Sigmoid colon (tissue), 7 donors: ENCODE results near the gene HDAC4. TPM values are rescaled to one million over a fixed set of nuclear protein-coding genes. Genes with fewer than 3 reads are reported as not detected.
A peak's percentile ranks its signal among the peaks of the same experiment; 100 is the strongest.

ENCODE experiments used
- DNase-seq: peaks from one replicate; pipeline ENCODE4 v3.0.0-alpha.2; 2019
- H3K27ac ChIP-seq, 4 donors: fragments of 200-600 bp; sonication (generic); one replicate each; pipeline ENCODE4 v1.5.1; 2016 to 2019; ENCODE audit warnings: mild to moderate bottlenecking in 1 of 4
- H3K27me3 ChIP-seq, 3 donors: fragments of 200-600 bp; sonication (generic); one replicate each; pipeline ENCODE4 v1.5.1; 2019; ENCODE audit warnings: mild to moderate bottlenecking in 1 of 3
- H3K36me3 ChIP-seq, 4 donors: fragments of 200-600 bp; sonication (generic); one replicate each; pipeline ENCODE4 v1.5.1; 2016 to 2019
- H3K4me1 ChIP-seq, 4 donors: fragments of 200-600 bp; sonication (generic); one replicate each; pipeline ENCODE4 v1.5.1; 2017 to 2019
- H3K4me3 ChIP-seq, 4 donors: fragments of 200-600 bp; sonication (generic); one replicate each; pipeline ENCODE4 v1.5.1; 2017 to 2019; ENCODE audit warnings: mild to moderate bottlenecking in 2 of 4, moderate library complexity in 1 of 4
- H3K9me3 ChIP-seq, 4 donors: fragments of 200-600 bp in 3 of 4; sonication (generic) in 3 of 4; one replicate each; pipeline versions ENCODE4 v1.5.1 to v1.6.1; 2013 to 2019
- CTCF ChIP-seq, 4 experiments: fragments of 450-650 bp in 3 of 4; fragments of 200-600 bp in 1 of 4; IDR thresholded peaks; one replicate each; pipeline ENCODE4 v1.5.1; 2016 to 2019; ENCODE audit warnings: antibody characterized with exemption in 4 of 4, mild to moderate bottlenecking in 3 of 4, moderate library complexity in 2 of 4
- EP300 ChIP-seq, 4 donors: sonication (generic); formaldehyde crosslinking; IDR thresholded peaks; one replicate each; pipeline ENCODE4 v1.6.1; 2017; ENCODE audit warnings: antibody characterized with exemption in 4 of 4
- POLR2A ChIP-seq, 2 donors: fragments of 450-650 bp; IDR thresholded peaks; one replicate each; pipeline ENCODE4 v1.6.1; 2016; ENCODE audit warnings: antibody characterized with exemption in 2 of 2, mild to moderate bottlenecking in 2 of 2, moderate library complexity in 2 of 2
- POLR2AphosphoS5 ChIP-seq, 4 donors: sonication (generic); formaldehyde crosslinking; IDR thresholded peaks; one replicate each; pipeline ENCODE4 v1.6.1; 2017; ENCODE audit warnings: antibody characterized with exemption in 4 of 4
- WGBS, 2 donors: extraction: QIAGEN DNeasy Blood & Tissue Kit; methylation state at CpG; one replicate each; pipeline ENCODE4 v1.1.7; 2013; 5-methylcytosine and 5-hydroxymethylcytosine counted together
- intact Hi-C: fragments of 100-400 bp; cut with DNase I; formaldehyde crosslinking; loops from one replicate; pipeline ENCODE4 v1.15.1; 2023
- polyA plus RNA-seq, 3 donors: library from polyadenylated mRNA; stranded (reverse); fragments of 200-250 nt; gene quantifications; one replicate each; pipeline ENCODE4 v1.2.3, GENCODE V29; 2013
- total RNA-seq, 4 donors: library from RNA; depleted of rRNA; stranded (reverse); fragments of >200 nt; gene quantifications; one replicate each; pipeline ENCODE4 v1.1.0, GENCODE V29; 2016
- donor health status: healthy with polysubstance abuse.
- donor health status: Bipolar disorder and iron deficiency.
- donor health status: healthy.

HDAC4 gene
- total and polyA plus RNA-seq, 7 donors: 1.8 to 196 (median 77.0) TPM

- DNase-seq: peak; percentile 54
- no peaks in the 10 kb centered on the region for H3K27me3 ChIP-seq
These were observed 214.1 kb downstream of the HDAC4 start for GRCh38 chr2:239186516-239187357.

DNA sequence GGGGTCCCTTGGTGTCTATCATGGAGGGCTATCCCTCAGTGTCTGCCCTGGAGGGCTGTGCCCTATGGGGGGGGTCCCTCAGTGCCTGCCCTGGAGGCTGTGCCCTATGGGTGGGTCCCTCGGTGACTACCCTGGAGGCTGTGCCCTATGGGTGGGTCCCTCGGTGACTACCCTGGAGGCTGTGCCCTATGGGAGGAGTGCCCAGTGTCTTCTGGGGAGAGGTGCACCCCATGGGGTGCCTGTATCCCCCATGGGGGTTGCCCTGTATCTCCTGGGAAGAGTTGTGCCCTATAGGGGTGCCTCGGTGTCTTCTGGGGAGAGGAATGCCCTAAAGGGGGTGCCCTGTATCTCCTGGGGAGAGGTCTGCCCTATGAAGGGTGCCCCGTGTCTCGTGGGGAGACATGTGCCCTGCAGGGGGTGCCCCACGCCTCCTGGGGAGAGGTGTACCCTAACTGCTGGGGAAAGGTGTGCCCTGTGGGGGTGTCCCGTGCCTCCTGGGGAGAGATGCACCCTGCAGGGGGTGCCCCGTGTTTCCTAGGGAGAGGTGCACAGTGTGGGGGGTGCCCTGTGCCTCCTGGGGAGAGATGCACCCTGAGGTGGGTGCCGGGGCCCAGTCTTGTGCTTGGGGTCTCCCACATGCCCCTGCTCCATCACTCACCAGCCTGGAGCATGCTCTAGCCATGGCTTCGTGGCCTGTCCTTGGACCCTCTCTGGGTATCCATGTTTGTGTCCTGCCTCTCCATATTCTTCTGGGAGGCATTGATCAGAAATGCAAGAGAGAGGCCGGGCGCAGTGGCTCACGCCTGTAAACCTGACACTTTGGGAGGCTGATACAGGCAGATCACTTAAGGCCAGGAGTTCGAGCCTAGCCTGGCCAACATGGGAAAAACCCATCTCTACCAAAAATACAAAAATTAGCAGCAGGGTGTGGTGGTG, 215.6 kb downstream of the HDAC4 start:
- TF ChIP-seq POLR2A (IDR thresholded peaks at IDR 0.05) (no peak), CTCF (IDR thresholded peaks at IDR 0.05) (no peak), EP300 (IDR thresholded peaks at IDR 0.05) (no peak), POLR2AphosphoS5 (IDR thresholded peaks at IDR 0.05) (no peak)
- 94 to 95% methylated on average over 14 of the region's 14 CpGs for WGBS, 2 donors
- H3K27me3 ChIP-seq: no peaks in the 10 kb centered on the region
- intact Hi-C loops: no loop called here
- peak; percentile 54 for DNase-seq
- H3K27ac ChIP-seq: no peak overlapping the region
- no peaks in the 10 kb centered on the region for H3K4me1 ChIP-seq
- no peaks in the 10 kb centered on the region for H3K9me3 ChIP-seq
- H3K36me3 ChIP-seq: peaks cover 31 to 92% (median 53%) of the 10 kb centered on the region in 4 donors
- H3K4me3 ChIP-seq: no peak overlapping the region

More at GRCh38 chr2:239186516-239187357, 214.1 kb downstream of the HDAC4 start:
- intact Hi-C loops: no loop called here
- H3K36me3 ChIP-seq: peaks cover 31 to 78% (median 49%) of the 10 kb centered on the region in 4 donors
- WGBS, 2 donors: 92 to 96% methylated on average over 20 of the region's 20 CpGs
- no peaks in the 10 kb centered on the region for H3K9me3 ChIP-seq
- H3K27ac ChIP-seq: no peak overlapping the region
- TF ChIP-seq CTCF (IDR thresholded peaks at IDR 0.05) (no peak), POLR2A (IDR thresholded peaks at IDR 0.05) (no peak)
- H3K4me1 ChIP-seq: peaks cover 0 to 13% (median 10%) of the 10 kb centered on the region in 4 donors
- H3K4me3 ChIP-seq: no peak overlapping the region

GRCh38 chr2:239184179-239184578, 216.6 kb downstream of the HDAC4 start:
- Histone ChIP-seq H3K27me3 (no peaks in the 10 kb centered on the region), H3K27ac (no peak overlapping the region), H3K4me3 (no peak overlapping the region), H3K9me3 (no peaks in the 10 kb centered on the region), H3K36me3 (peaks cover 22 to 92% (median 45%) of the 10 kb centered on the region in 4 donors), H3K4me1 (no peaks in the 10 kb centered on the region)
- 97 to 98% methylated on average over 2 of the region's 2 CpGs for WGBS, 2 donors
- peak; percentile 52 for DNase-seq
- TF ChIP-seq CTCF (IDR thresholded peaks at IDR 0.05): no peak
- no peak for TF ChIP-seq POLR2A (IDR thresholded peaks at IDR 0.05)
- TF ChIP-seq EP300 (IDR thresholded peaks at IDR 0.05): no peak
- TF ChIP-seq POLR2AphosphoS5 (IDR thresholded peaks at IDR 0.05): no peak
- intact Hi-C loops: no loop called here

- Histone ChIP-seq H3K9me3 (no peaks in the 10 kb centered on the region), H3K36me3 (peaks cover 12 to 92% (median 43%) of the 10 kb centered on the region in 4 donors), H3K4me1 (no peaks in the 10 kb centered on the region), H3K4me3 (no peak overlapping the region), H3K27me3 (no peaks in the 10 kb centered on the region), H3K27ac (no peak overlapping the region)
- TF ChIP-seq POLR2A (IDR thresholded peaks at IDR 0.05) (no peak), EP300 (IDR thresholded peaks at IDR 0.05) (no peak), CTCF (IDR thresholded peaks at IDR 0.05) (no peak), POLR2AphosphoS5 (IDR thresholded peaks at IDR 0.05) (no peak)
- peak; percentile 56 for DNase-seq
- intact Hi-C loops: no loop called here
- WGBS, 2 donors: 93 to 94% methylated on average over 23 of the region's 23 CpGs
These were observed 217.6 kb downstream of the HDAC4 start for GRCh38 chr2:239182981-239183791.
